Esophagus muscularis mucosa (tissue), 3 donors: ENCODE measurements around the gene AXIN1.

Experiments used
- EP300 ChIP-seq: sonication (generic); formaldehyde crosslinking; IDR thresholded peaks from one replicate; pipeline ENCODE4 v1.6.1; 2017; ENCODE audit warnings: antibody characterized with exemption
- TF ChIP-seq, protein P1 (sequence below), 3 experiments: fragments of 200-600 bp in 2 of 3; fragments of 450-650 bp in 1 of 3; sonication (generic) in 2 of 3; IDR thresholded peaks; one replicate each; pipeline ENCODE4 v1.5.1; 2017 to 2019; ENCODE audit warnings: antibody characterized with exemption in 3 of 3, mild to moderate bottlenecking in 2 of 3, moderate library complexity in 1 of 3

GRCh38 chr16:282491-282890 lies 70.0 kb downstream of the AXIN1 start:
- no peak for TF ChIP-seq EP300
- TF ChIP-seq, protein P1, sequence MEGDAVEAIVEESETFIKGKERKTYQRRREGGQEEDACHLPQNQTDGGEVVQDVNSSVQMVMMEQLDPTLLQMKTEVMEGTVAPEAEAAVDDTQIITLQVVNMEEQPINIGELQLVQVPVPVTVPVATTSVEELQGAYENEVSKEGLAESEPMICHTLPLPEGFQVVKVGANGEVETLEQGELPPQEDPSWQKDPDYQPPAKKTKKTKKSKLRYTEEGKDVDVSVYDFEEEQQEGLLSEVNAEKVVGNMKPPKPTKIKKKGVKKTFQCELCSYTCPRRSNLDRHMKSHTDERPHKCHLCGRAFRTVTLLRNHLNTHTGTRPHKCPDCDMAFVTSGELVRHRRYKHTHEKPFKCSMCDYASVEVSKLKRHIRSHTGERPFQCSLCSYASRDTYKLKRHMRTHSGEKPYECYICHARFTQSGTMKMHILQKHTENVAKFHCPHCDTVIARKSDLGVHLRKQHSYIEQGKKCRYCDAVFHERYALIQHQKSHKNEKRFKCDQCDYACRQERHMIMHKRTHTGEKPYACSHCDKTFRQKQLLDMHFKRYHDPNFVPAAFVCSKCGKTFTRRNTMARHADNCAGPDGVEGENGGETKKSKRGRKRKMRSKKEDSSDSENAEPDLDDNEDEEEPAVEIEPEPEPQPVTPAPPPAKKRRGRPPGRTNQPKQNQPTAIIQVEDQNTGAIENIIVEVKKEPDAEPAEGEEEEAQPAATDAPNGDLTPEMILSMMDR (IDR thresholded peaks at IDR 0.05): no peak
